Measurements from ENCODE around the gene TBX3. TPM values are rescaled to one million over a fixed set of nuclear protein-coding genes. Genes with fewer than 3 reads are reported as not detected.

The TBX3 gene
- total RNA-seq, 1 experiment from 2014 or later = 3.3 TPM

DNA sequence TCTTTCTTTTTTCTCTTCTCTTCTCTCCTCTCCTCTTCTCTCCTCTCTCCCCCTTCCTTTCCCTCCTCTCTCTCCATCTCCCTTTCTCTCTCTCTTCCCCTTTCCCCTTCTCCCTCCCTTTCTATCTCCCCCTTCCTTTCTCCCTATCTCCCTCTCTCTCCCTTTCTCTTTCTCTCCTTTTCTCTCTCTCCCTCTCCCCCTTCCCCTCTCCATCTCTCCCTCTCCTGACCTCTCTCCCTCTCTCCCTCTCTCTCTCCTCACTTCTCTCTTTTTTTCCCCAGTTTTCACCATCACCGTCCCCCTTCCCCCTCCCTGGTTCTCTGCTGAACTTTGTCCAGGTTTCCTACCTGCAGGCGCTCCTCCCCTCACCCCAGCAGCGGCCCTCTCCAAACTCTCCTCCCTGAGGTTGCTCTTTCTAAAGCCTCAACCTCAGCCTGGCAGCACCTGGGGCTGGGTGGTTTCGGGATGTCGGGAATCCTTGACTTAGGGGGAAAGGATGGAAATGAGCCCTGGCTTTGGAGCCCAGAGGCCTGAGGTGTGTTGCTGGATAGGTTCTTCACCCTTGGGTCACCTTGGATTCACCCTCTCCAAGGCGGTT lies 14.7 kb upstream of the TBX3 start:
- in situ Hi-C loops (cut with HindIII; ENCODE audit: low pct_unique_long_range_greater_than_20kb, low sequenced_read_pairs) = no loop called here
- DNase-seq (ENCODE audit: low read depth, low spot score) = no peak

DNA sequence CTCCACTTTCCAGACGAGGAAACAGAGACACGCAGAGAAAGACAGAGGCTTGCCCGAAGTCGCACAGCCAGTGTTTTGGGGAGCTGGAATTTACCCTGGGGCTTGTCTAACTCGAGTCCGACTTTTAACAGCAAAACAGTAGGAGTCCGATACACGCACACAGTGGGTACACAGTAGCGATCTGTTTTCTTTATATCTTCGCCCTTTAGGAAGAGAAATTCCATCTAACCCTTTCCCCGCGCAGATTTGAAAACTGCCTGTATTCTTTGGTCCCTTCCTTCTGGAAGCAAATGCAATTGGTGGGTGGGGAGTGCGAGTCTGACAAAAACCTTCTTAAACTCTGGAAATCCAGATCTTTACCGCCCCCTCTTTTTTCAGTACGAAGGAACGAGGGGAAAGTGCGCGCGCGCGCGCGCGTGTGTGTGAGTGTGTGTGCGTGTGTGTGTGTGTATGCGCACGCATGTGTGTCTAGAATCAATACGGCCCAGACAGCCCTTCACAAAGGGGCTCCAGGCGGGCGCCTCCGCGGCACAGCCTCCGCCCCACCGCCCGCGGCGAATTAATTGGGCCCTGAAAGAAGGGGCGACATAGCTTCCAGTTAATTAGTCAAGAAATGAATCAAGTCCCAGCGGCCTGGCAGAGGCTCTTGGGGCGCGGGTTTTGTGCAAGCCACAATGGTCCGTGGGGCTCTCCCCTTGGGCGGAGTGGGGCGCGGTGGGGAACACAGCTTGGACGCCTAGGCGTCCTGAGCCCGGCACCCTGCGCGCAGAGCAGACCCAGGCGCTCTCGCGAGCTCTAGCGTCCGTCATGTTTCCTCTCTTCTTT lies 14.0 kb upstream of the TBX3 start:
- in situ Hi-C loops (cut with HindIII; ENCODE audit: low pct_unique_long_range_greater_than_20kb, low sequenced_read_pairs) = no loop called here
- DNase-seq (ENCODE audit: low read depth, low spot score) = no peak

DNA sequence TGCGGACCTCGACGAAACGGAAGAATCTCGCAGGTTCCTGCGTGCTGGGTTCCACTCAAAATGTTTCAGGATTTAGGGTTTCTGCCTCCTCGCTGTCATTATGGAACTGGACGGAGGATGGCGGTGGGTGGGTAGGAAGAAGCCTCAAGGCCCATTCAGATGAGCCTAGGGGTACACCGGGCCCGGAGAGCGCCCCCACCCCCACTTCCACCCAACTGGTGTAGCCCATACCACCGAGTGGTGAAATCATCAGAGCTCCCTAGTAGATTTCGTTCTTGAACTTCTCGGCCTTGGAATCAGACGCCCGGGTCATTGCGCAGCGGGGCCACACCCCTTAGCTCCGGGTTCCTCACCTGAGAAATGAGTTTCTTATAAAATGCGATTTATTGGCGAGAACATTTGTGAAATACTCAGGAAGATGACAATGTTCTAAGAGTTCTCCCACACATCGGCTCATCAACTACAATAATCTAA lies 13.3 kb upstream of the TBX3 start:
- DNase-seq (ENCODE audit: low read depth, low spot score) = no peak
- in situ Hi-C loops (cut with HindIII; ENCODE audit: low pct_unique_long_range_greater_than_20kb, low sequenced_read_pairs) = no loop called here

DNA sequence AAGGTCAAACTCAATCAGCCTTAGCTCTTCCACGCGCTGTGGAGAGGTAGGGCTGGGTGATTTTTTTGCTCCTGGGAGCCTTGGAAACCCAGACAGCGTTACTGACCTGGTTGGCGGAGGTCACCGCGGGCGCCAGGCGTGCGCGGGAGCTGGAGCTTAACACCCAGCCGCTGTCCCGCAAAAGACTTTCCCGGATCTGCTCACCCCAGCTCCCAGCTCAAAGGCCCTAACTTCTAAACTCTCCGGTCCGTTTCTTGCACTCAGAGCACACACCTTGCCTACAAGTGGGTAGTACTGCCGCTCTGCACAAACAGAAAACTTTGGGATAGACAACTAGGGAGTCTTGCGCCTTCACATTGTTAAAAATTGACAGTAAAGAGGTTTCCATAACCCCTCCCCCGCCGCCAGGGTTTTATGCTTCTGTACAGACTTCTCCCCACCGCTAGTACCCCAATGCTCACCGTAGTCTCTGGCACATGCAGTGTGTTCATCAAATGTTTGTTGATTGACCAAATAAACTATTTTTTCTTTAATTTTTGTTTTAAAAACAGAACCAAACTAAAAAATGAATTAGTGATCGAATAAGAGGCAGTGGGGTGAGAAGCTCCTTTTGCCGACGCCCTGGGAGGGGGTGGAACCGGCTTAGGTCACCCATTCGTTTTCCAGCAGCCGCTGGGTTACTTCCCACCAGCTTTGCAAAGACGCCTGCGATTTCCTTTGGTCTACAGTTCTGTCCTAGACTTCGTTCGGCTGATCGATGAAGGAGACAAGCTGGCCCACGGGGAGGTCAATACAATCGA lies 12.7 kb upstream of the TBX3 start:
- in situ Hi-C loops (cut with HindIII; ENCODE audit: low pct_unique_long_range_greater_than_20kb, low sequenced_read_pairs) = no loop called here
- DNase-seq (ENCODE audit: low read depth, low spot score) = no peak

DNA sequence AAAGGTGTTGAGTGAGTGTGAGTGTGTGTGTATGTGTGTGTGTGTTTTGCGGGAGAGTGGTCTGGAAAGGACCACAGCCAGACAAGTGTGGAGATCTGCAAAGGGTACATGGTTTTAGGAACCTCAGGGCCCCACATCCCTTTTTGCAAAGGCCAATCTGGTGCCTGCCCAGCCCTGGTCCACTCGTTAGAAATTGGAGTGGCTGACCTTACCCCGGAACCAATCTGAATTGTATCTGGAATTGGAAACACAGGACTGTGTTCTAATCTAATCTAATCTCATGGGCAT lies 11.3 kb upstream of the TBX3 start:
- in situ Hi-C loops (cut with HindIII; ENCODE audit: low pct_unique_long_range_greater_than_20kb, low sequenced_read_pairs) = no loop called here
- DNase-seq (ENCODE audit: low read depth, low spot score) = no peak

DNA sequence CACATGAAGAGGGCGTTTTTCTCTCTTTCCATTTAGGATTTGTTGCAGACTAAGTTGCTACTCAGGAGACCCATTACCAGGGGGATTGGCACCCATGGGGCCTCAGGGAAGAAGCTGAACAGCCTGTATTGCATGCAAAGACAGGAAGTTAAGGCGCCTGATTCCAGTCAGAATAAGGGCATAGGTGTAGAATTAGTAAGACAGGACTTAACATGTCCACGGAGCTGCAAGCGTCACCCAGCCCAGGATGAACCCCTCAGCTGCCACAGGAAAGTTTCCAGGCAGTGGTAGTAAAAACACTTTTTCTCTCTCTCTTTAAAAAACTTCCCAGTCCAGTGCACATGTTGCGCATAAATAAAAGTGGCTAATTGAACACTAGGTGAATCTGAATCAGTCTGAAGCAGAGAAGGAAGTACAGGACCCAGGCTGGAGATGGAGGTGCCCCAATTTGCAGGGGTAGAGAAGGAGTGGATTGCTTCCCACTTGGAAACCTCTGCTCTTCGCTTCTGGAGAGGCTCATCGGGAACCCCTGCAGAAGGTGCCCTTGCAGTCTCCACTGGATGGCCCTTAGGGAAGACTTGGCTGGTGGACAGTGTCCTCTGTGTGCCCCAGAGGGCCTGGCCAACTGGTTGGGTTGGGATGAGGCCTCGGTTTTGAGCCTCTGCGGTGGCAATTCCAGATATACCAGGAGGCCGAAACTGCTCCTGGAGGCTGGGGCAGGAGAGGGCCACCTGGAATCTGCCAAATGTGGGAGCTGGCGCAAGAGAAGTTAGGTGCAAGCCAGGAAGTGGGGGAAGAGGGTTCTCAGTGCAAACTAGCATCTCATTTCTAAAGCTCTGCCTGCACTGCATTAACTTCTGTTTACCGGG lies 10.7 kb upstream of the TBX3 start:
- no peak for DNase-seq (ENCODE audit: low read depth, low spot score)
- in situ Hi-C loops (cut with HindIII; ENCODE audit: low pct_unique_long_range_greater_than_20kb, low sequenced_read_pairs) = no loop called here

DNA sequence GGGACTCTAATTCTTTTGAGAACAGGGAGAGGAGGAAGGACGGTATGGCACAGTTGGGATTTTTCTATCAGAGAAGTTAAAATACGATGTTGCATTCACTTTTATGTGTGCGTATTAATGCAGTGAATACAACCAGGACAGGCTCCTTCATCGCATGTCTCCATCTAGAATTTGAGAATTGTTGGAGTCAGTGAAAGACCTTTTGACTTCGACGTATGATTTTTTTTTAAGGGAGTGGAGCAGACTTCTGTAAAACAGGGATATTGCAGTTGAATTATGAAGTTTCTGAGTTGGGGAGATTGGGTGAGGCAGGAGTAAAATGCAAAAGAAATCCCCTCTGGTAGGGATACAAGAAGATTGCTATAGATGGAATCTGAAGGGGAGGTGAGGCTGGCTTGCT lies 9.6 kb upstream of the TBX3 start:
- in situ Hi-C loops (cut with HindIII; ENCODE audit: low pct_unique_long_range_greater_than_20kb, low sequenced_read_pairs) = no loop called here
- DNase-seq (ENCODE audit: low read depth, low spot score) = no peak

DNA sequence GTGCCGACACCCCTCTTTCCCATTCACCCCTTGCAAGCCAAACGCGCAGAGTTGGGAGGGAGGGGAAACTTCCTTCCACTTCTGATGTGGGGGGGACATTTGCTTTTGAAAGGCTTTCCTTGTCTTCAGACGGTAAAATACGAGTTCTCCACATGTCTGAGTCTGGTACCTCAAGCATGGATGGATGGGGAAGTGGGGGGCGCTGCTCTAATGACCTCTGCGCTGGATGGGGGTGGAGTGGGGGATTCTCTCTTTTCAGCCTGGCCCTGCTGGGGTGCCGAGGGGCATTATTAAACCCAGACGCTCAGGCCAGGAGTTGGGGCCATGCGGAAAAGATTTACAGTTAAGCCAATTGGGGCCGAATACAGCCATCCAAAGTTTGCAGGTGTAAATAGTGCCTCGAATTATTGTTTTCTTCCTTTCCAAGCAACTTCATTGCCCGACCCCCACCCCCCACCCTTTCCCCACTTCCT lies 9.1 kb upstream of the TBX3 start:
- in situ Hi-C loops (cut with HindIII; ENCODE audit: low pct_unique_long_range_greater_than_20kb, low sequenced_read_pairs) = no loop called here
- no peak for DNase-seq (ENCODE audit: low read depth, low spot score)

DNA sequence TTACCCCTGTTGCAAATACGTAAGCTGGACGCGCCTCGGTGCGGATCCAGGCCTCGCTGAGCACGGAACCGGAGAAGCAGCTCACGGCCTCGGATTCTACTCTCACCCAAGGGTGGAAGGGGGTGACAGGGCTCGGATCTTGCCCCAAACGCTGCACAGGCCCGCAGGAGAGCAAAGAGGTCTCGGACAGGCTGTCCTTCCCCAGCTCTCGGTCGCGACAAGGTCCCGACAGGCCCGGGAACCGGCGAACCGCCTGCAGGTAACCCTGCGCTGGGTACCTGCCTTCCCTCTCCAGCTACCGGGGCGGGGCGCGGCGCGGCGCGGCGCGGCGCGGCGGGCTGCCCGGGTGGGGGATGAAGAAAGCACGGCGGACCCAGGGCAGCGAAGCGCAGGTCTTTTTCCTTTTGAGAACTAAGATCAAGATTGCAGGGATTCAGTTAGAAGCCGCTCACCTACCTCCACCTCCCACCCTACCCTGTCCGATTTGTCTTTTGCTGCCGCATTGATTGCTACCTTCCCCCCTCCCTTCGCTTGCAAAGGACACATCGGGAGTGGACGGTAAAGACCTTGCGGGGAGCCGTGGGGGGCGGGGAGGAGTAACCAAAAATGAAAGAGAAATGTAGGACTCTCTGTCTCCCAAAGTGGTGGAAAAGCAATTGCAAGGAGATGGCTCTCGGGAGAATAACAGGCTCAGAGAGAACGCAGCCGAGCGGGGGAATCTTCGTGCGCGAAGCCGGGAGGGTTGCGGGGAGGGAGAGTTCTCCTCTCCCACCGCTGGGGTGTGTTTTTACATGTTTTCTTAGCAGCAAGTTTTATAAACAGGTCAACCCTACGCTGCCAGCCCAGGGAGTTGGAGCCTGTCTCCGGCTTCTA lies 8.4 kb upstream of the TBX3 start:
- in situ Hi-C loops (cut with HindIII; ENCODE audit: low pct_unique_long_range_greater_than_20kb, low sequenced_read_pairs) = no loop called here

DNA sequence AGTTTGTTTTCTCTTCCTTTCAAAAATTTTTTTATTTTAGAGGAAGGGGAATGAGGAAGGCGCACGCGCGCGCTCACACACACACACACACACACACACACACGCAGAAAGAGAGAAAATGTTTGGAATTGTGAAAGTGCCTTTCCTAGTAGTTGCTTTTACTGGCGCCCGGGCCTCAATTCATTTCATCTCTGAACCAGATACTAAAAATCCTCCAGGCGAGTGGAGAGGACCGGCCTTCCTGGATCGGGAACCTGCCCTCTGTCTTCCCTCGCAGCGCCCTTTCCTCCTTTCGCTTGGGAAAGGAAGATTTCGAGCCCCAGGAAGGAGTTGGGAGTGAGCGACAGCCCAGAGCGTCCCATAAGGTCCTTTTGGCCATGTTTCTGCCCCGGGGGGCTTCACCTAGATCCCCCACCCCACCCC lies 7.8 kb upstream of the TBX3 start:
- in situ Hi-C loops (cut with HindIII; ENCODE audit: low pct_unique_long_range_greater_than_20kb, low sequenced_read_pairs) = no loop called here
- no peak for DNase-seq (ENCODE audit: low read depth, low spot score)

More for the DNA sequence above, 8.4 kb upstream of the TBX3 start:
- DNase-seq (ENCODE audit: low read depth, low spot score) = no peak

DNA sequence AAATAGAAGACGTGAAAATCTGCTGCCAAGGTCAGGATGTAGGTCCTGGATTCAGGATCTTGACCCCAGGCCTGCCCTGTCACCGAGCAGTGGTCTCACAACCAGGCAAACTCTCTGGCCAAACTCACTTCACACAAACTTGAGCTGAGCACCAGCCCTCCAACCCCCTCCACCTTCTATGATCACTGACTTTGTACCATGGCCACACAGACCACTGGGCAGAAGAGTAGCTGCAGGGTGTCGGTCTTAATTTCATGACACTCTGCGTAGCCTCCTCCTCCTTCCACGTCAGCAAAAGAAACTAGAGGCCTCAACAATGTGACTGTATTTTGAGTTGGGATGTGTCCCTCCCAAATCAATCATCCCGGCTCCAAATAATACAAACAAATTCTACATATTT lies 7.2 kb upstream of the TBX3 start:
- DNase-seq (ENCODE audit: low read depth, low spot score) = no peak
- in situ Hi-C loops (cut with HindIII; ENCODE audit: low pct_unique_long_range_greater_than_20kb, low sequenced_read_pairs) = no loop called here

DNA sequence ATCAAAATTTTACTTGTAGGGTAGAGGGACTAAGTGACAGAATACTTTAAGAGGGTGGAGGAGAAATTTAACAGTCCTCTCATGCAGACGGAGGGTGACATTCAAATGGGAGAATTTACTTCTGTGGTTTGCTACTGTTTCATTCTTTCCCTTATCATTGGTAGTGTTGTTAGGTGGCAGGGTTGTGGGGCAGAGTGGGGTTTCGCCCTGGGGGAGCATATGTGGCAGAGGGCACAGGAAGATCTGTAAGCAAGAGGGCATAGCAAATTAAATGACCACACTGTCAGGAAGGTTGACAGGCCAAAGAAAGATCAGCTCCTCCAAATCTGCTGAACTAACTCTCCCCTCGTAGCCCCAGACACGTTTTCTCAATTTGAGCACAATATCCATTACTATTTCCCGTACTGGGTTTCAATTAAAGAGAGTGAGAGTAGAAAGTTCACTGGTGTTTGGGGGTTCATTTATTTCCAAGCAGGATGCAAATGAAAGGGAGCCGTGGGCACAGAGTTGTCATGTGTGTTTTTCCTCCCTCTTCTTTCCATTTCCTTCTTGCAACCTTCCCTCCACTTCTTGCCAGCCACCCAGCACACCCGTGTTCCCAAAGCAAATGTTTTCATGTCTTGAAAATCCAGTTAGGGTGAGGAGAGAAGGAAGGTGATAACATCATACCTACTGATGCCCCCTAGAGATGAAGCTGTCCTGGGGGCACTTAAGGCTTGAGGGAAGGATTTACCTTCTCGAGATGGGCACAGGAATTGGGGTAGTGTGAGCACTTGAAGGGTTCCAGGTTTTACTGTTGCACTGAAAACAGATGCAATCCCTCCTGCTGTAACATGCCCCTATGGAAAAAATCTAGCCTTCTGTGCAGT lies 6.5 kb upstream of the TBX3 start:
- in situ Hi-C loops (cut with HindIII; ENCODE audit: low pct_unique_long_range_greater_than_20kb, low sequenced_read_pairs) = no loop called here
- no peak for DNase-seq (ENCODE audit: low read depth, low spot score)

DNA sequence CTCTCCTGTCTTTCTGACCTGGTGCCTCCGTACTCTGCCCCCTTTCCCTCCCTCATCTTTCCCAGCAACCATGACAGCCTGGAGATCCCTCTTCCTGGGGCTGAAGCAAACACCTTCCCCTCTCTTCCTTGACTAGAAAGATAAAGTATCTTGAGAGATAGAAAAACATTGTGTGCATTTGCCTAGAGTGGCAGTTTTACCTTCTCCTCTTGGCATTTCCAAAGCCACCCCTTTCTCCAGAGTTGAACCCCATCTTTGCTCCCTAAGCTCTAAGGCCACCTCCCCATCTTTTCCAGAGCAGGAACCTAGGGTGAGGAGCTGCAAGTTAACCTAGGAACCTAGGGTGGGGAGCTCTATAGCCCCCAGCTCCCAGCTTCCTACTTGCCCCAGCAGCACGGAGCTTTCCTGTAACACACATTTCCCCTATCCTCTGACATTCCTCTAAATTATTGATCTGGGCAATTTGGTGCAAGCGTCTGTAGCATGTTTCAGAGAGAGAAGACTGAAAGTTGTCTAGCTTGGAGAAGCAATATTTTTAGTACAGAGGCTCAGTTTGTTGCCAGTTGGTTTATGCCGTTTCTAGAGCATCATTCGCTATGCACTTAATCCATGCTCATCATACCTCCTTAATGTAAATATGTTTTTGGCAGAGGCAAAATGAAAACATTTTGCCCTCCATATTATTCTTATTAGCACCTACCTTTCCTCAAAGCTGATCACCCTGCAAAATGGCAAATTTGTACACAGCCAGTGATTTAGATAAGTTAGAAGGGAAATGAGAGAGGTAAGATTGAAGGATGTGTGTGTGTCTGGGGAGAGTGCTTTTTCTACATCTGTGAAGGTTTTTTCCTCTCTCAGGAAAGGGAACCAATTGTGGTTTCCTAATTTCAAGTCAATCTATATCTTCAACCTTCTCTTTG lies 5.4 kb upstream of the TBX3 start:
- in situ Hi-C loops (cut with HindIII; ENCODE audit: low pct_unique_long_range_greater_than_20kb, low sequenced_read_pairs) = no loop called here

DNA sequence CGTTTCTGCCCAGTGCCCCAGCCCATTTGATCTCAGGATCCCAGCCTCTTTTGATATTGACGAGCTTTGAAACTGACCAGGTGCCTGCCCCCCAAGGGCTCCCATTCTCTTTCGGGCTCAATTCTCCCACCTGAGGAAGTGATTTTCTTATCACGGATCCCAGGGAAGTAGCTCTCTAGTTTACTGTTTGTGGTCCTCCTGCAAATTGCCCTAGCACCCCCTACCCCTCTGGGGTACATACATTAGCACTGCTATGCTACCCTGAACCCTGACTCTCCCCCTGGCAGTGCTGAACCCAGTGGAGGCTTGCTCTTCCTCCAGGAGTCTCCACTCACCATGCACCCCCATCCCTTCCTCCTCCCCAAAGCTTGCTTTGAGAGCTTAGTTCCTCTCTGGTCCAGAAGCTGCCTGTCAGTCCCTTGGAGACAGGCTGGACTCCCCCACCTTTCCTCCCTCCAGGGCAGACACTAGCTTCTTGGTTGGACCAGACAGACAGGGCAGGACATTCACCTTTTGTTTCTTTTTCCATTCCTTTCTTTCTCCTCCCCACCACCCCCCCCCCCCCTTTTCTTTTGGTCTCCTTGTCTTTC lies 4.4 kb upstream of the TBX3 start:
- in situ Hi-C loops (cut with HindIII; ENCODE audit: low pct_unique_long_range_greater_than_20kb, low sequenced_read_pairs) = no loop called here

More for the DNA sequence above, 5.4 kb upstream of the TBX3 start:
- DNase-seq (ENCODE audit: low read depth, low spot score) = no peak

DNA sequence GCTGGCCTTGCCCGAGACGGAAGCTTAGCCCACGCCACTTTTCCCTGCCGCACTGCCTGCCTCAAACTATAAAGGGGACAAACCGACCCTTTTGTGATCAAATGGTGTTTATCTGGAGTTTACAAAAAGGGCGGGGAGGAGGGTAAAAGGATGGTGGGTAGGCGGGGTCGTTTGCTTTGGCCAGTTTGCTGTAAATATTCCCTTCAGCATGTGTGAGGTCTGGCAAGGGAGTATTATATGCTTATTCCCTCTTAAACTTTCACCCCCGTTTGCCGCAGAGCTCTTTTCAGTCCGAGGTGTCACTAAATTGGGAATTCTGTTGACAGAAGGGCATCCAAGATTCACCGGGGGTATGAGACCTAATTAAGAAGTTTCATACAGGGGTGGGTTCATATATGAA lies 3.8 kb upstream of the TBX3 start:
- in situ Hi-C loops (cut with HindIII; ENCODE audit: low pct_unique_long_range_greater_than_20kb, low sequenced_read_pairs) = no loop called here
- DNase-seq (ENCODE audit: low read depth, low spot score) = no peak

More for the DNA sequence above, 4.4 kb upstream of the TBX3 start:
- no peak for DNase-seq (ENCODE audit: low read depth, low spot score)
